Astrocyte (in vitro differentiated cells and primary cell): ENCODE data around the gene CNTROB. TPM values are rescaled to one million over a fixed set of nuclear protein-coding genes. Genes with fewer than 3 reads are reported as not detected.
A peak's percentile ranks its signal among the peaks of the same experiment; 100 is the strongest.

Source experiments
- DNase-seq: peaks from one replicate; pipeline ENCODE4 v3.0.0-alpha.2; 2010; ENCODE audit warnings: low read depth
- FAIRE-seq: peaks from 2 replicates; lab custom pipeline; 2011; peaks lifted over from hg19 to GRCh38; lab: Jason Lieb, UNC
- H2AFZ ChIP-seq: 2 replicates; pipeline ENCODE4 v1.6.0; 2012; ENCODE audit warnings: low read depth, low read length, inconsistent platforms
- H3K27ac ChIP-seq: 2 replicates; pipeline ENCODE4 v1.5.1; 2011; ENCODE audit warnings: low read depth, low read length, inconsistent platforms
- H3K27me3 ChIP-seq: 2 replicates; pipeline ENCODE4 v1.6.0; 2011; ENCODE audit warnings: low read length, inconsistent platforms; ENCODE audit not compliant: insufficient read depth
- H3K36me3 ChIP-seq: 2 replicates; pipeline ENCODE4 v1.5.1; 2011; ENCODE audit warnings: low read length, inconsistent platforms; ENCODE audit not compliant: insufficient read depth
- H3K4me1 ChIP-seq: 2 replicates; pipeline ENCODE4 v1.5.1; 2011; ENCODE audit warnings: low read length, inconsistent platforms; ENCODE audit not compliant: insufficient read depth
- H3K4me2 ChIP-seq: 2 replicates; pipeline ENCODE4 v1.6.0; 2012; ENCODE audit warnings: low read length, inconsistent platforms
- H3K4me3 ChIP-seq: 2 replicates; pipeline ENCODE4 v1.5.1; 2011; ENCODE audit warnings: low read depth, mild to moderate bottlenecking, low read length, inconsistent platforms; ENCODE audit not compliant: insufficient read depth
- H3K79me2 ChIP-seq: 2 replicates; pipeline ENCODE4 v1.6.0; 2012; ENCODE audit warnings: mild to moderate bottlenecking, low read length, inconsistent platforms; ENCODE audit not compliant: insufficient read depth
- H3K9ac ChIP-seq: 2 replicates; pipeline ENCODE4 v1.6.0; 2012; ENCODE audit warnings: mild to moderate bottlenecking, low read length, inconsistent platforms
- H3K9me3 ChIP-seq: 2 replicates; pipeline ENCODE4 v1.5.1; 2012; ENCODE audit warnings: low read depth, mild to moderate bottlenecking, low read length, inconsistent platforms; ENCODE audit not compliant: insufficient read depth
- H4K20me1 ChIP-seq: 2 replicates; pipeline ENCODE4 v1.6.0; 2012; ENCODE audit warnings: low read length, inconsistent platforms; ENCODE audit not compliant: insufficient read depth
- H3K27ac Mint-ChIP-seq: one replicate; pipeline ENCODE4 v1.8.0; 2021; ENCODE audit warnings: mild to moderate bottlenecking, mixed read lengths; ENCODE audit not compliant: unreplicated experiment
- H3K27me3 Mint-ChIP-seq: one replicate; pipeline ENCODE4 v1.8.0; 2021; ENCODE audit warnings: low read depth, mixed read lengths; ENCODE audit not compliant: unreplicated experiment
- H3K36me3 Mint-ChIP-seq: one replicate; pipeline ENCODE4 v1.8.0; 2021; ENCODE audit warnings: low read depth, mixed read lengths; ENCODE audit not compliant: unreplicated experiment
- H3K4me1 Mint-ChIP-seq: one replicate; pipeline ENCODE4 v1.8.0; 2021; ENCODE audit warnings: low read depth, mixed read lengths; ENCODE audit not compliant: unreplicated experiment
- H3K4me3 Mint-ChIP-seq: one replicate; pipeline ENCODE4 v1.8.0; 2021; ENCODE audit warnings: mild to moderate bottlenecking, moderate library complexity, mixed read lengths; ENCODE audit not compliant: unreplicated experiment
- H3K9me3 Mint-ChIP-seq: one replicate; pipeline ENCODE4 v1.8.0; 2021; ENCODE audit warnings: mild to moderate bottlenecking, mixed read lengths; ENCODE audit not compliant: unreplicated experiment
- CTCF ChIP-seq: IDR thresholded peaks from 2 replicates; pipeline ENCODE4 v1.5.1; 2011; ENCODE audit warnings: low read depth, mild to moderate bottlenecking, inconsistent platforms, low read length, moderate library complexity; ENCODE audit not compliant: insufficient read depth
- EZH2 ChIP-seq: IDR thresholded peaks from 2 replicates; pipeline ENCODE4 v1.6.1; 2012; ENCODE audit warnings: mild to moderate bottlenecking, low read length, inconsistent platforms; ENCODE audit not compliant: insufficient read depth
- total RNA-seq: library from RNA; stranded (reverse); gene quantifications from 2 replicates; pipeline ENCODE4 v1.2.1, GENCODE V29; 2021

Gene CNTROB
- total RNA-seq, 1 donor from 2014 or later, result 25.3 TPM

GRCh38 chr17:7897090-7897489 is 34.9 kb upstream of the CNTROB start:
- FAIRE-seq, result no peak
- H3K9ac ChIP-seq, result peak overlapping the region; percentile 12
- Mint-ChIP-seq H3K27me3 (no peaks in the 10 kb centered on the region), H3K4me1 (no peaks in the 10 kb centered on the region), H3K36me3 (peaks cover 60% of the 10 kb centered on the region), H3K27ac (no peak overlapping the region), H3K4me3 (peak overlapping the region; percentile 54), H3K9me3 (peaks cover 4% of the 10 kb centered on the region)
- H3K36me3 ChIP-seq, result peaks cover 68% of the 10 kb centered on the region
- H2AFZ ChIP-seq, result no peak overlapping the region
- H4K20me1 ChIP-seq, result peaks cover 13% of the 10 kb centered on the region
- no peak overlapping the region for H3K27ac ChIP-seq
- H3K4me1 ChIP-seq, result no peaks in the 10 kb centered on the region
- H3K4me2 ChIP-seq, result no peak overlapping the region
- no peaks in the 10 kb centered on the region for H3K9me3 ChIP-seq
- TF ChIP-seq EZH2, result no peak
- no peak for DNase-seq
- H3K79me2 ChIP-seq, result no peaks in the 10 kb centered on the region
- no peak overlapping the region for H3K4me3 ChIP-seq
- H3K27me3 ChIP-seq, result no peaks in the 10 kb centered on the region

GRCh38 chr17:7897773-7898172 is 34.2 kb upstream of the CNTROB start:
- no peaks in the 10 kb centered on the region for H3K4me1 ChIP-seq
- no peak overlapping the region for H3K9ac ChIP-seq
- H3K27me3 ChIP-seq, result no peaks in the 10 kb centered on the region
- no peaks in the 10 kb centered on the region for H3K27me3 Mint-ChIP-seq
- H3K27ac Mint-ChIP-seq, result no peak overlapping the region
- peaks cover 4% of the 10 kb centered on the region for H3K9me3 Mint-ChIP-seq
- no peak overlapping the region for H2AFZ ChIP-seq
- H3K4me3 Mint-ChIP-seq, result no peak overlapping the region
- H3K4me1 Mint-ChIP-seq, result no peaks in the 10 kb centered on the region
- no peak overlapping the region for H3K27ac ChIP-seq
- H3K9me3 ChIP-seq, result no peaks in the 10 kb centered on the region
- no peaks in the 10 kb centered on the region for H3K79me2 ChIP-seq
- DNase-seq, result no peak
- FAIRE-seq, result peak; percentile 71
- H4K20me1 ChIP-seq, result peaks cover 16% of the 10 kb centered on the region
- H3K36me3 ChIP-seq, result peaks cover 70% of the 10 kb centered on the region
- H3K4me3 ChIP-seq, result no peak overlapping the region
- H3K36me3 Mint-ChIP-seq, result peaks cover 62% of the 10 kb centered on the region
- H3K4me2 ChIP-seq, result no peak overlapping the region
- TF ChIP-seq CTCF, result peak; percentile 28
- no peak for TF ChIP-seq EZH2

GRCh38 chr17:7903154-7904103 is 28.6 kb upstream of the CNTROB start:
- Histone ChIP-seq H3K4me3 (no peak overlapping the region), H3K27me3 (no peaks in the 10 kb centered on the region), H4K20me1 (peaks cover 13% of the 10 kb centered on the region), H3K27ac (no peak overlapping the region), H3K36me3 (peaks cover 81% of the 10 kb centered on the region), H2AFZ (no peak overlapping the region), H3K4me2 (no peak overlapping the region), H3K4me1 (no peaks in the 10 kb centered on the region), H3K79me2 (no peaks in the 10 kb centered on the region), H3K9ac (peak overlapping the region; percentile 23), H3K9me3 (no peaks in the 10 kb centered on the region)
- FAIRE-seq (no peak), DNase-seq (no peak)
- Mint-ChIP-seq H3K27me3 (no peaks in the 10 kb centered on the region), H3K36me3 (peaks cover 63% of the 10 kb centered on the region), H3K27ac (no peak overlapping the region), H3K9me3 (peaks cover 2% of the 10 kb centered on the region), H3K4me1 (no peaks in the 10 kb centered on the region), H3K4me3 (no peak overlapping the region)
- TF ChIP-seq CTCF (no peak), EZH2 (no peak)
